GM21381 (cell line): ENCODE data around the gene TRIM54.
"Not testable (repeated sequence)": the region's sequence is repeated elsewhere in the genome, so short reads cannot be mapped to it uniquely, and the experiment has no call there.

ENCODE experiments used
- ATAC-seq: cut with Tn5 transposase; IDR thresholded peaks from one replicate; pipeline ENCODE4 v1.9.1; 2021; ENCODE audit warnings: mild to moderate bottlenecking, moderate library complexity; ENCODE audit not compliant: unreplicated experiment

The TRIM54 gene

GRCh38 chr2:27256855-27257454 is 25.3 kb upstream of the TRIM54 start:
- no peak for ATAC-seq

- ATAC-seq = no peak
Measured at GRCh38 chr2:27258051-27258450, 24.2 kb upstream of the TRIM54 start.

GRCh38 chr2:27261241-27261925 is 20.8 kb upstream of the TRIM54 start:
- no peak for ATAC-seq

GRCh38 chr2:27261926-27262298 is 20.3 kb upstream of the TRIM54 start:
- ATAC-seq = no peak

- ATAC-seq = no peak
Measured at GRCh38 chr2:27262379-27263286, 19.6 kb upstream of the TRIM54 start, which contains the start of gene SLC30A3. SLC30A3 (minus strand) TSS chr2:27263047; CDS start chr2:27262906, 141 bp downstream.

- ATAC-seq = no peak
Measured at GRCh38 chr2:27263287-27264252, 18.7 kb upstream of the TRIM54 start.

GRCh38 chr2:27264253-27264752 is 17.9 kb upstream of the TRIM54 start:
- no peak for ATAC-seq

- ATAC-seq = no peak
Measured at GRCh38 chr2:27264753-27265535, 17.3 kb upstream of the TRIM54 start.

- no peak for ATAC-seq
Measured at GRCh38 chr2:27265536-27265870, 16.7 kb upstream of the TRIM54 start.

GRCh38 chr2:27268296-27268695 is 13.9 kb upstream of the TRIM54 start:
- ATAC-seq = not testable (repeated sequence)

GRCh38 chr2:27270131-27270530 is 12.1 kb upstream of the TRIM54 start:
- no peak for ATAC-seq

- no peak for ATAC-seq
Measured at GRCh38 chr2:27270670-27271069, 11.6 kb upstream of the TRIM54 start.

GRCh38 chr2:27271631-27272340 is 10.4 kb upstream of the TRIM54 start:
- no peak for ATAC-seq

- ATAC-seq = not testable (repeated sequence)
Measured at GRCh38 chr2:27272537-27273522, 9.4 kb upstream of the TRIM54 start.

- no peak for ATAC-seq
Measured at GRCh38 chr2:27275211-27276150, 6.7 kb upstream of the TRIM54 start, which contains the start of gene DNAJC5G. DNAJC5G (plus strand) TSS chr2:27275433; CDS start chr2:27276729, 1,296 bp downstream.

- no peak for ATAC-seq
Measured at GRCh38 chr2:27278010-27278409, 4.2 kb upstream of the TRIM54 start.

GRCh38 chr2:27280826-27281225 is 1.4 kb upstream of the TRIM54 start:
- no peak for ATAC-seq
